ENCODE data around the gene SLIT1.
A peak's percentile ranks its signal among the peaks of the same experiment; 100 is the strongest.

The SLIT1 gene

DNA sequence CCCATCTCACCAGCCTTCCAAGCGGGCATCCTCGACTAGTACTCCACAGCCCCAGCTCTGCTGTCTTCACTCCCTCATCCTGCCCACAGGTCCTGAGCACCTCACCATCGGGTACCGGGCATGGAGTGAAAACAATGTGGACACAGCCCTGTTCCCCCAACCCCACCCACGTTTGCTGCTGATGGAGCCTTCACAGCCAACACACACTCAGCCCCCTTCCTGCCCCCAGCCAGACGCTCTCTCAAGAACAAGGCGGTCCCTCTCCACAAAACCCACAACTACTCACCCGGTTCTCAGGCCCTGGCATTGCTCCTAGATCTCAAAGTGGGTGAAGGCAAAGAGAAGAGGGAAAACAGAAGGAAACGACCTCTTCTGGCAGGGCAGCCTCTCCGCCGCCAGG lies 56.1 kb downstream of the SLIT1 start:
- TF ChIP-seq, protein P1, sequence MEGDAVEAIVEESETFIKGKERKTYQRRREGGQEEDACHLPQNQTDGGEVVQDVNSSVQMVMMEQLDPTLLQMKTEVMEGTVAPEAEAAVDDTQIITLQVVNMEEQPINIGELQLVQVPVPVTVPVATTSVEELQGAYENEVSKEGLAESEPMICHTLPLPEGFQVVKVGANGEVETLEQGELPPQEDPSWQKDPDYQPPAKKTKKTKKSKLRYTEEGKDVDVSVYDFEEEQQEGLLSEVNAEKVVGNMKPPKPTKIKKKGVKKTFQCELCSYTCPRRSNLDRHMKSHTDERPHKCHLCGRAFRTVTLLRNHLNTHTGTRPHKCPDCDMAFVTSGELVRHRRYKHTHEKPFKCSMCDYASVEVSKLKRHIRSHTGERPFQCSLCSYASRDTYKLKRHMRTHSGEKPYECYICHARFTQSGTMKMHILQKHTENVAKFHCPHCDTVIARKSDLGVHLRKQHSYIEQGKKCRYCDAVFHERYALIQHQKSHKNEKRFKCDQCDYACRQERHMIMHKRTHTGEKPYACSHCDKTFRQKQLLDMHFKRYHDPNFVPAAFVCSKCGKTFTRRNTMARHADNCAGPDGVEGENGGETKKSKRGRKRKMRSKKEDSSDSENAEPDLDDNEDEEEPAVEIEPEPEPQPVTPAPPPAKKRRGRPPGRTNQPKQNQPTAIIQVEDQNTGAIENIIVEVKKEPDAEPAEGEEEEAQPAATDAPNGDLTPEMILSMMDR (conservative IDR thresholded peaks at IDR 0.05; ENCODE audit: low read length), result no peak
- DNase-seq (ENCODE audit: low read depth), result no peak
- no peak overlapping the region for H3K4me3 ChIP-seq (ENCODE audit: low read length)

- peak; percentile 4 for DNase-seq (ENCODE audit: low read depth)
- H3K4me3 ChIP-seq (ENCODE audit: low read length), result no peak overlapping the region
Measured at GRCh38 chr10:97128516-97129154, 57.1 kb downstream of the SLIT1 start.

DNA sequence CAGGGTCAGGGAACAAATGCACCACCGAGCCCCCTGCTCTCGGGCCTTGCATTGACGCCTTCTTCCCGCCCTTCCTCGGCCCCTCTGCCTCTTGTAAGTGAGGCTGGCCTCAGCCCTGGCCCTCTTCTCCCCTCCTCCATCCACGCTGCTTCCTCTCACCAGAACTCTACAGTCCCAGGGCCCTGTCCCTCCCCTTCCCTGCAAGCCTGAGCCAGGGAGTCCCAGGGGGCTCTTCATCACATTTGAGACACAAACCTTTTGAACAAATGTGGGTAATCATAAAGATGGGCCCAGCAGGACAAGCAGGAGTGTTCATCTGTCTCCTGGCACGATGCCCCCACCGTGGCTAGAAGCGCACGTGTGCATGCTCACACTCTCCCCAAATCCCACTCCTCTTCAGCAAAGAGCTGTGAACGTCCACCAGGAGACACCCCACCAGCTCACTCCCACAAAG lies 57.7 kb downstream of the SLIT1 start:
- TF ChIP-seq, protein P1 (conservative IDR thresholded peaks at IDR 0.05; ENCODE audit: low read length), result no peak
- H3K4me3 ChIP-seq (ENCODE audit: low read length), result no peak overlapping the region
- no peak for DNase-seq (ENCODE audit: low read depth)

More at GRCh38 chr10:97128516-97129154, 57.1 kb downstream of the SLIT1 start:
- TF ChIP-seq, protein P1 (conservative IDR thresholded peaks at IDR 0.05; ENCODE audit: low read length), result no peak

- no peak overlapping the region for H3K4me3 ChIP-seq (ENCODE audit: low read length)
- TF ChIP-seq, protein P1 (conservative IDR thresholded peaks at IDR 0.05; ENCODE audit: low read length), result no peak
- DNase-seq (ENCODE audit: low read depth), result no peak
Measured at GRCh38 chr10:97127509-97127908, 58.2 kb downstream of the SLIT1 start.

- H3K4me3 ChIP-seq (ENCODE audit: low read length), result no peak overlapping the region
- DNase-seq (ENCODE audit: low read depth), result no peak
- TF ChIP-seq, protein P1 (conservative IDR thresholded peaks at IDR 0.05; ENCODE audit: low read length), result no peak
Measured at GRCh38 chr10:97124211-97124610, 61.5 kb downstream of the SLIT1 start.

DNA sequence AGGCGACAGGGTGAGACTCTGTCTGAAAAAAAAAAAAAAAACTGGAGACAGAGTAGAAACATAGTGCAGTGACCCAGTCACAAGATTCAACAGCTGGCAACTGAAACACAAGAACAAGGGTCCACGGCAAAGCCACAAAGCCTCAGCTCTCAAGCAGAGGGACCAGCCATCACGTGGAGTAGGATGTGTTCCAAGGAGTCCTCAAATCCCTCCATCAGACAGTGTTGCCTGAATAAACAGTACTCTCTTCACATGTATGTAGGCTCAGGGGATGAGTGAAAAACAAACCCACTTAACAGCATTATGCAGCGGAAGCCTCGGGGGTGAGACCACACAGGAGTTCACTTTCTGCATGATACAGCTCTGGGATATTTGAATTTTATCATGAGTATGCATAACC lies 62.0 kb downstream of the SLIT1 start:
- no peak overlapping the region for H3K4me3 ChIP-seq (ENCODE audit: low read length)
- TF ChIP-seq, protein P1 (conservative IDR thresholded peaks at IDR 0.05; ENCODE audit: low read length), result no peak
- DNase-seq (ENCODE audit: low read depth), result no peak

DNA sequence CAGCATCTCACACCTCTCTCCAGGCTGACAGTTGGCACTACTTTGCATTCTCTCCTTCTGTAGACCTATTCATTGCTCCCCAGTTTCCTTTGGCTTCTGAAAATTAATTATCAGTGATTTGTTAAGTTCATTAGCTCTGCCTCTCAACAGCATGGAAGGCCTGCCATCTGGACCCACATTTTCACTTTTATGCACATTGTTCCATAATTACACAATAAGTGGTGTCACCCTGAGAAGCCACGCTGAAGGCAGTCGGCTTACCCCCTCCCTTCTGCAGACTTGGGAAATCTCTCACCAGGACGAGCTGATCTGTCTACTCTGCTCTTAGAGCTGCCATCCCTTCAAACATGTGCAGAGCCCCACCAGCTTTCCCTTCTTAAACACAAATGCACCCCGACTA lies 64.7 kb downstream of the SLIT1 start:
- TF ChIP-seq, protein P1 (conservative IDR thresholded peaks at IDR 0.05; ENCODE audit: low read length), result no peak
- no peak for DNase-seq (ENCODE audit: low read depth)
- H3K4me3 ChIP-seq (ENCODE audit: low read length), result no peak overlapping the region
